ENCODE data around the gene TRERF1. TPM values are rescaled to one million over a fixed set of nuclear protein-coding genes. Genes with fewer than 3 reads are reported as not detected.

TRERF1 gene
- total and polyA plus RNA-seq, 2 of the 4 experiments (the other 2 are of a cell fraction) = 6.3 to 9.9 TPM

- H4K8ac ChIP-seq (ENCODE audit: low read depth in 2 of 2, low read length in 2 of 2) = no peak overlapping the region
- no peaks in the 10 kb centered on the region for H3K79me1 ChIP-seq (ENCODE audit: low read depth in 1 of 2, low read length in 2 of 2)
- no peak for ATAC-seq (ENCODE audit: low read depth)
- no peaks in the 10 kb centered on the region for H3K9me3 ChIP-seq (ENCODE audit: control insufficient read depth, insufficient read depth, low read length)
- no peak overlapping the region for H4K91ac ChIP-seq (ENCODE audit: insufficient read depth, low read depth, low read length)
- no peaks in the 10 kb centered on the region for H3K27me3 ChIP-seq (ENCODE audit: control insufficient read depth, insufficient read depth, low read length)
- H3K23ac ChIP-seq (ENCODE audit: low read depth, low read length) = no peak overlapping the region
- no peak overlapping the region for H2BK15ac ChIP-seq (ENCODE audit: low read depth, low read length)
- in situ Hi-C loops (cut with MboI; ENCODE audit: low sequenced_read_pairs) = no loop called here
- CTCF ChIA-PET = interaction anchor here (0.7 kb wide), 1 partner anchor 23 kb away, joined by 3 read pairs; no protein-coding TSS in a partner anchor
- H3K27ac ChIP-seq (ENCODE audit: insufficient read depth, low read length) = no peak overlapping the region
- intact Hi-C loops (cut with micrococcal nuclease) = no loop called here
- H3K4me2 ChIP-seq (ENCODE audit: low read depth, low read length) = no peak overlapping the region
- no peaks in the 10 kb centered on the region for H3K9me1 ChIP-seq (ENCODE audit: insufficient read depth, low read length)
- no peak overlapping the region for H3K56ac ChIP-seq (ENCODE audit: extremely low read depth, insufficient read depth, low read length)
- H4K5ac ChIP-seq (ENCODE audit: low read depth, low read length) = no peak overlapping the region
- POLR2A ChIA-PET (ENCODE audit: unreplicated experiment) = no interaction called here
- no peak overlapping the region for H2AK9ac ChIP-seq (replicated peaks; ENCODE audit: low read depth, low read length, poor library complexity)
- H3K4me3 ChIP-seq (ENCODE audit: insufficient read depth, low read depth, low read length) = no peak overlapping the region
- no peak overlapping the region for H2AK5ac ChIP-seq (ENCODE audit: low read depth, low read length)
- H2BK120ac ChIP-seq (ENCODE audit: low read depth, low read length) = no peak overlapping the region
- TF ChIP-seq CEBPB (IDR thresholded peaks at IDR 0.05; ENCODE audit: low read depth, low read length) (no peak), RAD21 (IDR thresholded peaks at IDR 0.05; ENCODE audit: low read length) (no peak), MXI1 (IDR thresholded peaks at IDR 0.05; ENCODE audit: borderline replicate concordance, low read depth, low read length) (no peak), ELK1 (IDR thresholded peaks at IDR 0.05; ENCODE audit: borderline replicate concordance, low read depth, low read length) (no peak), CTCF (conservative IDR thresholded peaks at IDR 0.05; ENCODE audit: low read depth, low read length) (no peak), NFE2L2 (IDR thresholded peaks at IDR 0.05; ENCODE audit: low read depth, low read length) (no peak), MAFK (IDR thresholded peaks at IDR 0.05; ENCODE audit: low read depth, low read length) (no peak), USF2 (IDR thresholded peaks at IDR 0.05; ENCODE audit: low read depth, low read length) (no peak), FOS (IDR thresholded peaks at IDR 0.05; ENCODE audit: low read depth, low read length) (no peak), MAZ (IDR thresholded peaks at IDR 0.05; ENCODE audit: borderline replicate concordance, low read depth, low read length) (no peak), CHD1 (IDR thresholded peaks at IDR 0.05; ENCODE audit: low read depth, low read length) (no peak), BHLHE40 (IDR thresholded peaks at IDR 0.05; ENCODE audit: low read depth, low read length) (no peak), POLR2A (IDR thresholded peaks at IDR 0.05; ENCODE audit: low read depth, low read length) (no peak), SMC3 (IDR thresholded peaks at IDR 0.05; ENCODE audit: low read depth, low read length) (no peak), RFX5 (IDR thresholded peaks at IDR 0.05; ENCODE audit: low read depth, low read length) (no peak)
- no peaks in the 10 kb centered on the region for H3K36me3 ChIP-seq (ENCODE audit: control insufficient read depth, insufficient read depth, low read length)
- no peak for DNase-seq
- no peak overlapping the region for H3K4ac ChIP-seq (ENCODE audit: low read depth, low read length)
- no peak overlapping the region for H2BK5ac ChIP-seq (ENCODE audit: low read depth, low read length, poor library complexity, severe bottlenecking)
- no peak overlapping the region for H3K14ac ChIP-seq (replicated peaks; ENCODE audit: low read depth, low read length)
- no peaks in the 10 kb centered on the region for H4K20me1 ChIP-seq (ENCODE audit: insufficient read depth, low read length)
- no peak overlapping the region for H2AFZ ChIP-seq (replicated peaks; ENCODE audit: low read length, poor library complexity)
- no peak overlapping the region for H2BK20ac ChIP-seq (ENCODE audit: low read depth, low read length)
- H3K18ac ChIP-seq (ENCODE audit: low read depth, low read length) = no peak overlapping the region
- no peaks in the 10 kb centered on the region for H3K4me1 ChIP-seq (ENCODE audit: control insufficient read depth, insufficient read depth, low read length)
- dilution Hi-C loops (cut with HindIII; ENCODE audit: low sequenced_read_pairs, unreplicated experiment) = no loop called here
- H3K9ac ChIP-seq (ENCODE audit: low read depth, low read length) = no peak overlapping the region
- BruUV-seq (replicated peaks) = no TSS peak
Measured at GRCh38 chr6:42176981-42177380, 274.7 kb downstream of the TRERF1 start.

Measured in IMR-90 (cell line).